GM21576 (cell line): Measurements from ENCODE around the gene PRPF31.
"Not testable (repeated sequence)": the region's sequence is repeated elsewhere in the genome, so short reads cannot be mapped to it uniquely, and the experiment has no call there.

ENCODE experiments used
- ATAC-seq: cut with Tn5 transposase; IDR thresholded peaks from one replicate; pipeline ENCODE4 v1.9.1; 2021; ENCODE audit warnings: mild to moderate bottlenecking, moderate library complexity; ENCODE audit not compliant: unreplicated experiment

PRPF31 gene

GRCh38 chr19:54115109-54116063, at the start of gene PRPF31, which contains the start of gene TFPT:
PRPF31 (plus strand) TSS chr19:54115754; CDS start chr19:54118279, 2,525 bp downstream.
TFPT (minus strand) TSS chr19:54115657; CDS start chr19:54115269, 388 bp downstream.
- peak; percentile 77 for ATAC-seq

DNA sequence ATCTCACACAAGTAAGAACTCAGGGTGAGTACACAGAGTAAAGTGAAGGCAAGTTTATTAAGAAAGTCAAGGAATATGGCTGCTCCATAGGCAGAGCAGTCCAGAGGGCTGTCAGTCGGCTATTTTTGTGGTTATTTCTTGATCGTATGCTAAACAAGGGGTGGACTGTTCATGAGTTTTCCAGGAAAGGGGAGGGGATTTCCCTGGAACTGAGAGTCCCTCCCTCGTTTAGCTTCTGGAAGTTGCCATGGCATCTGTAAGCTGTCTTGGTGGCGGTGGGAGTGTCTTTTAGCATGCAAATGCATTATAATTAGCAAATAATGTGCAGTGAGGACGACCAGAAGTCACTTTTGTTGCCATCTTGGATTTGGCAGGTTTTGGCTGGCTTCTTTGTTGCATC, 46.1 kb upstream of the PRPF31 start:
- no peak for ATAC-seq

- ATAC-seq, result no peak
These were observed 41.7 kb upstream of the PRPF31 start for GRCh38 chr19:54073829-54074228.

GRCh38 chr19:54074851-54075250, 40.7 kb upstream of the PRPF31 start:
- ATAC-seq, result no peak

DNA sequence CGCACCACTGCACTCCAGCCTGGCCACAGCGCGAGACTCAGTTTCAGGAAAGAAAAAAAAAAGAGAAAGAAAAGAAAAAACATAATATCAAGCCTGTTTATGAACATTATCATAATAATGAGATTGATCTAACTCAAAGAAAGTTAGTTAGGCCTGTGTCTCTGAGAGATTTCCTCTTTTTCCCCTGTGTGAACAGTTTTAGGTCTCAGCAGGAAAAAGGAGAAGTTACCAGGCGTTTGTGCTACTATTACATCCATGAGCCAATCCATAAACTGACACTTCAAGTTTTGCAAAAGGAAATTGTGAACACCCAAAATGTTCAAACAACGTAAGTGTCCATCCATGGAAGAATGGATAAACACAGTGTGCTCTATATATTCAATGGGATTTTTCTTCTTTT, 38.2 kb upstream of the PRPF31 start:
- no peak for ATAC-seq

GRCh38 chr19:54081032-54081431, 34.5 kb upstream of the PRPF31 start, which contains the start of gene TARM1:
TARM1 (minus strand) TSS chr19:54081365; CDS start chr19:54081340, 25 bp downstream.
- ATAC-seq, result no peak

DNA sequence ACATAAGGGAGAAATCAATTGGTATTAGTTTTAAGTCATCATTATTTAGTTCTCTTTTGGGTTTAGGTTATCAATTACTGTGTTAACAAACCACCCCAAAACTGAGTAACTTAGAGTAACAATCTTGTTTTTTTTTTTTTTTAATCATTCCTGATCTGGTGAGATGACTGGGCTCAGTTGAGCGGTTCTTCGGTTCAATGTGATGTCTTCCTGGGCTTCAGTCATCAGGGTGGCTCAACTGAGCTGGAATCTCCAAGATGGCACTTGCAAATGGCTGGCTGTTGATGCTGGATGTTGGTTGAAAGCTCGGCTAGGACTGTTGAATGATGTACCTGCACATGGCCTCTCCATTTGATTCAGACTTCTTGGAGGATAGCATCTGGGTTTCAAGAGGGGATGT, 31.1 kb upstream of the PRPF31 start:
- ATAC-seq, result no peak

DNA sequence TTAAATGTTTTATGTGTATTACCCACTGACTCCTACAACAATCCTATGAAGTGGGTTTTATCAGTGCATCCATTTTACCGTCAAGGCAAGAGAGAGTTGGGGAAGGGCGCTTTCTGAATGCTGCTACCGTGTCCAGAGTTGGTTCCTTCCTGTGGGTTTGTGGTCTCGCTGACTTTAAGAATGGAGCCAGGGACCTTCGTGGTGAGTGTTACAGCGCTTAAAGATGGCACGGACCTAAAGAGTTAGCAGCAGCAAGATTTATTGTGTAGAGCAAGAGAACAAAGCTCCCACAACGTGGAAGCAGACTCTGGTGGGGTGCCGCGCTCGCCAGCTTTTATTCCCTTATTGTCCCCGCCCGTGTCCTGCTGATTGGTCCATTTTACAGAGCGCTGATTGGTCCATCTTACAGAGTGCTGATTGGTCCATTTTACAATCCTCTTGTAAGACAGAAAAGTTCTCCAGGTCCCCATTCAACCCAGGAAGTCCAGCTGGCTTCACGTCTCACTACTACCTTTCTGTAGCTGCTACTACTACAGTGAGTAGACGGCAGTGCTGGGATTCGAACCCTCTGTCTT, 21.0 kb upstream of the PRPF31 start:
- ATAC-seq, result no peak

GRCh38 chr19:54095136-54095858, 20.3 kb upstream of the PRPF31 start:
- no peak for ATAC-seq

GRCh38 chr19:54095859-54096616, 19.5 kb upstream of the PRPF31 start:
- not testable (repeated sequence) for ATAC-seq

DNA sequence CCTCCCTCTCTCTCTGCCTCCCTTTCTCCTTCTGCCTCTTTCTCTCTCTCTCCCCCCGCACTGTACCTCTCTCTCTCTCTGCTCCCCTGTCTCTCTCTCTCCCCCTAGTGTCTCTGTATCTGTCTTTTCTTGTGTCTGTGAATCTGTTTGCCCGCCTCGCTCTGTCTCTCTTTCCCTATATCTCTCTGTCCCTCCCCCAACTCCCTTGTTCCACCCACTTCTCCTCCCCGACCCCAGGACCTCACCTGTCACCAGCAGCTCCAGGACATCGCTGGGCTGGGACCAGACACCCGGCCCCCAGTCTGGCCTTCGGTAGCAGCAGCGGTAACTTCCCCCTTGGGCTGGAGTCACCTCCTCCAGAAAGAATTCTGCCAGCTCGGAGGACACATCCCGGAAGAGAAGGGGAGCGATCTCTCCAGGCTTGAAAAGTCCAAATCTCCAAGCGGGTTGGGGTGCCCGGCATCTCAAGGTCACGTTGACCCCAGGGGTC, 18.9 kb upstream of the PRPF31 start:
- no peak for ATAC-seq

DNA sequence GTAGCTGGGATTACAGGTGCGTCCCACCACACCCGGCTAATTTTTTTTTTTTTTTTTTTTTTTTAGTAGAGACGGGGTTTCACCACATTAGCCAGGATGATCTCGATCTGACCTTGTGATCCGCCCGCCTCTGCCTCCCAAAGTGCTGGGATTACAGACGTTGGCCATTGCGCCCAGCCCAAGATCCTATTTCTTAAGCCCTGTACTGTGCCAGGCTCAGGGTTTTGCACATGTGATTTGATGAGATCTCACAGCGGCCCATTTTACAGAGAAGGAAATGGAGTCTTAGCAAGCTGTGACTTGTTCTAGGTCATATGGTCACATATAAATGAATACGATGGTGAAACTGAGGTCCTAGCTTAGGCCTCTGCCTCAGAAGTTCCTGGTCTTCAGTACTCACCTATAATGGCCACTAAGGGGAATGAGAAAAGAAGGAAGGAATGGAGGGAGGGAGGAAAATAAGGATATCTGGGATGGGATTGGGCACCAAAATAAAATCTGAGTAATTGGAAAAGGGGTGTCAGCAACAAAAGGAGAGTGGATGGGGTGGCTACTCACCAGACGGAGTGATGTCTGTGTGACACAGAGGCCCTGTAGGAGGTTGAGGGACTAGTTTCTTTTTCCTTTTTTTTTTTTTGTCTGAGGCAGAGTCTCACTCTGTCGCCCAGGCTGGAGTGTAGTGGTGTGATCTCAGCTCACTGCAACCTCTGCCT, 16.2 kb upstream of the PRPF31 start:
- no peak for ATAC-seq

- not testable (repeated sequence) for ATAC-seq
These were observed 15.7 kb upstream of the PRPF31 start for GRCh38 chr19:54099903-54100255.

DNA sequence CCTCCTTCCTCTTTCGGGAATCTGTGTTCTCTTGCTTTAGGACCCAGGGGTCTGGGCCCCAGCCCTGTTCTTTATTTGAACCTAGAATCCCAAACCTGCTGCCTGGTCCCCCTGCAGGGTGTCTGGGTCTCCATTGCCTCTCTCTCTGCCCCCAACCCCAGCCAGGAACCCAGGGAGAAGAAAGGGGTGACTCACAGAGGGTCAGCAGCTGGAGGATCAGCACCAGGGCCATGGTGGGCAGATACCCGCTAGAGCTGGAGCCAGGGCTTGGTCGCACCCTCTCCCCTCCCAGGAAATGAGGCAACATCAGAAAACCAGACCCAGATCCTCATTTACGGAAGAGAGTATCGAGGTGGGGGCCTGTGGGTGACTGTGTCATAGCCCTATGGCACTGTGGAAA, 15.0 kb upstream of the PRPF31 start, which contains the start of gene OSCAR:
Gene OSCAR, minus strand, starts transcription at position 243 of the 400 bp plus-strand sequence. Its CDS starts 11 bp downstream, at position 232.
- ATAC-seq, result no peak

- ATAC-seq, result peak; percentile 88
These were observed 13.0 kb upstream of the PRPF31 start, which contains the start of gene NDUFA3 for GRCh38 chr19:54102421-54103169. NDUFA3 (plus strand) TSS chr19:54102855; CDS start chr19:54102879, 24 bp downstream.

DNA sequence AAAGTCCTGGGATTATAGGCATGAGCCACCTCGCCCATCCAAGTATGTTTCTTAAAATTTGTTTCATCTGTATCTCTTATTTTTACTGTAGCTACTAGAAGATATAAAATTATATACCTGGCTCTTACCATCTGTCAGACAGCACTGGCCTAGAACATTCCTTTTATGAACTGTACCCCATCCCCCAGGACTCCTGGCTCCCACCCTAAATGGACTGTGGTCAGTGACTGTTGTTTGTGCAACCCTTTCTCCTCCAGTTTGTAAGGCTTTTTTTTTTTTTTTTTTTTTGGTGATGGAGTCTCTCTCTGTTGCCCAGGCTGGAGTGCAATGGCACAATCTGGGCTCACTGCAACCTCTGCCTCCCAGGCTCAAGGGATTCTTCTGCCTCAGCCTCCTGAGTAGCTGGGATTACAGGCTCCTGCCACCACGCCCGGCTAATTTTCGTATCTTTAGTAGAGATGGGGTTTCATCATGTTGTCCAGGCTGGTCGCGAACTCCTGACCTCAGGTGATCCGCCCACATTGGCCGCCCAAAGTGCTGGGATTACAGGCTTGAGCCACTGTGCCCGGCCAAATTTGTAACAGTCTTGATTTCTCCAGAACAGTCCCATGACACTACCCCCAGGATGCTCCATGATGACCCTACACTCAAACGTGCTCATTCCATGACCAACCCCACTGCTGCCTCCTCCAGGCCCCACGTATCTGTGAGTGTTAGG, 10.4 kb upstream of the PRPF31 start:
- no peak for ATAC-seq

GRCh38 chr19:54105796-54106195, 9.8 kb upstream of the PRPF31 start:
- ATAC-seq, result no peak

GRCh38 chr19:54106716-54107115, 8.8 kb upstream of the PRPF31 start:
- no peak for ATAC-seq
